ENCODE data around the gene FANCC.

The FANCC gene

GRCh38 chr9:95344735-95345325 lies 27.3 kb upstream of the FANCC start:
- Mint-ChIP-seq H3K36me3 (ENCODE audit: low read depth) (peaks cover 6% of the 10 kb centered on the region), H3K9me3 (peaks cover 8% of the 10 kb centered on the region), H3K27me3 (ENCODE audit: low read depth) (peaks cover 37% of the 10 kb centered on the region), H3K27ac (no peak overlapping the region), H3K4me1 (no peaks in the 10 kb centered on the region), H3K4me3 (no peak overlapping the region)
- TF ChIP-seq, protein P1, sequence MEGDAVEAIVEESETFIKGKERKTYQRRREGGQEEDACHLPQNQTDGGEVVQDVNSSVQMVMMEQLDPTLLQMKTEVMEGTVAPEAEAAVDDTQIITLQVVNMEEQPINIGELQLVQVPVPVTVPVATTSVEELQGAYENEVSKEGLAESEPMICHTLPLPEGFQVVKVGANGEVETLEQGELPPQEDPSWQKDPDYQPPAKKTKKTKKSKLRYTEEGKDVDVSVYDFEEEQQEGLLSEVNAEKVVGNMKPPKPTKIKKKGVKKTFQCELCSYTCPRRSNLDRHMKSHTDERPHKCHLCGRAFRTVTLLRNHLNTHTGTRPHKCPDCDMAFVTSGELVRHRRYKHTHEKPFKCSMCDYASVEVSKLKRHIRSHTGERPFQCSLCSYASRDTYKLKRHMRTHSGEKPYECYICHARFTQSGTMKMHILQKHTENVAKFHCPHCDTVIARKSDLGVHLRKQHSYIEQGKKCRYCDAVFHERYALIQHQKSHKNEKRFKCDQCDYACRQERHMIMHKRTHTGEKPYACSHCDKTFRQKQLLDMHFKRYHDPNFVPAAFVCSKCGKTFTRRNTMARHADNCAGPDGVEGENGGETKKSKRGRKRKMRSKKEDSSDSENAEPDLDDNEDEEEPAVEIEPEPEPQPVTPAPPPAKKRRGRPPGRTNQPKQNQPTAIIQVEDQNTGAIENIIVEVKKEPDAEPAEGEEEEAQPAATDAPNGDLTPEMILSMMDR (IDR thresholded peaks at IDR 0.05; ENCODE audit: unreplicated experiment in 3 of 3): no peak

GRCh38 chr9:95343725-95344287 lies 26.3 kb upstream of the FANCC start:
- Mint-ChIP-seq H3K36me3 (ENCODE audit: low read depth) (peaks cover 6% of the 10 kb centered on the region), H3K27ac (no peak overlapping the region), H3K27me3 (ENCODE audit: low read depth) (peaks cover 28% of the 10 kb centered on the region), H3K4me1 (no peaks in the 10 kb centered on the region), H3K9me3 (peaks cover 8% of the 10 kb centered on the region), H3K4me3 (no peak overlapping the region)
- TF ChIP-seq, protein P1 (IDR thresholded peaks at IDR 0.05; ENCODE audit: unreplicated experiment in 3 of 3): no peak

- H3K36me3 Mint-ChIP-seq (ENCODE audit: low read depth): peaks cover 2% of the 10 kb centered on the region
- H3K9me3 Mint-ChIP-seq: peaks cover 5% of the 10 kb centered on the region
- TF ChIP-seq, protein P1 (IDR thresholded peaks at IDR 0.05; ENCODE audit: unreplicated experiment in 3 of 3): no peak
- no peak overlapping the region for H3K4me3 Mint-ChIP-seq
- peaks cover 16% of the 10 kb centered on the region for H3K27me3 Mint-ChIP-seq (ENCODE audit: low read depth)
- no peak overlapping the region for H3K27ac Mint-ChIP-seq
- H3K4me1 Mint-ChIP-seq: no peaks in the 10 kb centered on the region
These were observed 25.1 kb upstream of the FANCC start for GRCh38 chr9:95342571-95342970.

GRCh38 chr9:95341293-95341962 lies 23.9 kb upstream of the FANCC start:
- no peaks in the 10 kb centered on the region for H3K9me3 Mint-ChIP-seq
- no peaks in the 10 kb centered on the region for H3K4me1 Mint-ChIP-seq
- no peak overlapping the region for H3K4me3 Mint-ChIP-seq
- TF ChIP-seq, protein P1 (IDR thresholded peaks at IDR 0.05; ENCODE audit: unreplicated experiment in 3 of 3): no peak
- H3K36me3 Mint-ChIP-seq (ENCODE audit: low read depth): no peaks in the 10 kb centered on the region
- H3K27me3 Mint-ChIP-seq (ENCODE audit: low read depth): peaks cover 8% of the 10 kb centered on the region
- H3K27ac Mint-ChIP-seq: no peak overlapping the region

DNA sequence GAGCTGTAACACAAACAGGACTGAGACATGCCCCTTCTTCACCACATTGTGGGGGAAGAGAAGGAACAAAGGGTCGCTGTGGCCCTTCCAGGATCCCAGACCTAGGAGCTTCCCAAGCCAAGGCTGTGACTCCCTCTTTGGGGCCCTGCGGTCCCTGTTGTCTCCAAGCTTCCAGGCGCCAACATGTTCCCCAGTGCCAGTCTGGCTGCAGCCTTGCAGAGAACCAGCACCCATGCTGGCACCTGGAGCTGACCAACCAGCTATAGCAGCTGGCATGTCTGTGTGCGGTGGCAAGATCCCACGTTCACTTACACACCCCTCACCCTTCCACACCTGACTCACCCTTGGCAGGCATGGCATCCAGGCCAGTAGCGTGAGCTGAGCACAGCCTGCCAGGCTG lies 20.7 kb upstream of the FANCC start:
- Mint-ChIP-seq H3K9me3 (no peaks in the 10 kb centered on the region), H3K27me3 (ENCODE audit: low read depth) (peaks cover under 1% of the 10 kb centered on the region), H3K36me3 (ENCODE audit: low read depth) (no peaks in the 10 kb centered on the region), H3K27ac (no peak overlapping the region), H3K4me1 (no peaks in the 10 kb centered on the region), H3K4me3 (no peak overlapping the region)
- TF ChIP-seq, protein P1 (IDR thresholded peaks at IDR 0.05; ENCODE audit: unreplicated experiment in 3 of 3): no peak

Data from nephron (organoid).